Neural cell (in vitro differentiated cells): Measurements from ENCODE around the gene LRRC1. TPM values are rescaled to one million over a fixed set of nuclear protein-coding genes. Genes with fewer than 3 reads are reported as not detected.

Experiments
- H2AFZ ChIP-seq: fragments of 200-600, 300-800 bp; sonication (generic), shearing (Covaris generic); 2 replicates; pipeline ENCODE4 v1.6.0; 2014; ENCODE audit warnings: low read depth, mild to moderate bottlenecking, antibody characterized with exemption, low read length, moderate library complexity
- H3F3A ChIP-seq: fragments of 200-600 bp; shearing (Covaris generic); 2 replicates; pipeline ENCODE4 v1.6.1; 2016; ENCODE audit warnings: mild to moderate bottlenecking, moderate library complexity, mixed read lengths, antibody characterized with exemption, low read length; ENCODE audit not compliant: insufficient read depth, poor library complexity, severe bottlenecking
- H3K27ac ChIP-seq: fragments of 200-600, 300-800 bp; sonication (generic), shearing (Covaris generic); 2 replicates; pipeline ENCODE4 v1.5.1; 2014; ENCODE audit warnings: mild to moderate bottlenecking, low read length, moderate library complexity
- H3K27me3 ChIP-seq: fragments of 300-800, 200-600 bp; sonication (generic), shearing (Covaris generic); 2 replicates; pipeline ENCODE4 v1.6.0; 2014; ENCODE audit warnings: mild to moderate bottlenecking, low read depth, low read length, moderate library complexity; ENCODE audit not compliant: insufficient read depth
- H3K36me3 ChIP-seq: fragments of 300-800, 200-600 bp; sonication (generic), shearing (Covaris generic); 2 replicates; pipeline ENCODE4 v1.5.1; 2014; ENCODE audit warnings: mild to moderate bottlenecking, antibody characterized with exemption, low read length, moderate library complexity; ENCODE audit not compliant: insufficient read depth
- H3K4me2 ChIP-seq: fragments of 300-800, 200-600 bp; sonication (generic), shearing (Covaris generic); 2 replicates; pipeline ENCODE4 v1.6.0; 2014; ENCODE audit warnings: mild to moderate bottlenecking, low read length
- H3K4me3 ChIP-seq: fragments of 300-800, 200-600 bp; sonication (generic), shearing (Covaris generic); 2 replicates; pipeline ENCODE4 v1.5.1; 2014; ENCODE audit warnings: mild to moderate bottlenecking, low read length, moderate library complexity
- H3K79me2 ChIP-seq: fragments of 200-600 bp; shearing (Covaris generic); replicated peaks from 2 replicates; pipeline ENCODE4 v1.6.0; 2014; ENCODE audit warnings: mild to moderate bottlenecking, low read length, moderate library complexity; ENCODE audit not compliant: insufficient read depth
- H3K9ac ChIP-seq: fragments of 300-800, 200-600 bp; sonication (generic), shearing (Covaris generic); 2 replicates; pipeline ENCODE4 v1.6.1; 2016; ENCODE audit warnings: mild to moderate bottlenecking, low read length, mixed read lengths
- H3K9me2 ChIP-seq: fragments of 200-600 bp; shearing (Covaris generic); 2 replicates; pipeline ENCODE4 v1.6.1; 2016; ENCODE audit warnings: mild to moderate bottlenecking, low read length, mixed read lengths; ENCODE audit not compliant: insufficient read depth
- H3K9me3 ChIP-seq: fragments of 200-600, 300-800 bp; sonication (generic), shearing (Covaris generic); 2 replicates; pipeline ENCODE4 v1.6.1; 2016; ENCODE audit warnings: mild to moderate bottlenecking, mixed run types, low read length, moderate library complexity, mixed read lengths
- H4K20me1 ChIP-seq: fragments of 200-600 bp; shearing (Covaris generic); 2 replicates; pipeline ENCODE4 v1.6.1; 2016; ENCODE audit warnings: mild to moderate bottlenecking, mixed run types; ENCODE audit not compliant: insufficient read depth
- CTCF ChIP-seq: fragments of 450-650 bp; IDR thresholded peaks from 2 replicates; pipeline ENCODE4 v1.5.1; 2014; ENCODE audit warnings: antibody characterized with exemption, mild to moderate bottlenecking, moderate library complexity; ENCODE audit not compliant: poor library complexity, severe bottlenecking
- EP300 ChIP-seq: fragments of 450-650 bp; conservative IDR thresholded peaks from 2 replicates; pipeline ENCODE4 v1.6.1; 2014; ENCODE audit warnings: antibody characterized with exemption, mild to moderate bottlenecking, moderate library complexity; ENCODE audit not compliant: poor library complexity, severe bottlenecking
- EZH2 ChIP-seq: fragments of 200-600, 300-800 bp; shearing (Covaris generic), sonication (generic); IDR thresholded peaks from 2 replicates; pipeline ENCODE4 v1.6.1; 2014; ENCODE audit warnings: antibody characterized with exemption, low read length, borderline replicate concordance, mild to moderate bottlenecking; ENCODE audit not compliant: insufficient read depth, poor library complexity, severe bottlenecking
- MXI1 ChIP-seq: fragments of 450-650 bp; conservative IDR thresholded peaks from 2 replicates; pipeline ENCODE4 v1.6.1; 2014; ENCODE audit warnings: antibody characterized with exemption, mild to moderate bottlenecking; ENCODE audit not compliant: poor library complexity, severe bottlenecking
- POLR2AphosphoS5 ChIP-seq: IDR thresholded peaks from 2 replicates; pipeline ENCODE4 v1.6.1; 2012
- RAD21 ChIP-seq: fragments of 450-650 bp; conservative IDR thresholded peaks from 2 replicates; pipeline ENCODE4 v1.6.1; 2014; ENCODE audit warnings: antibody characterized with exemption, mild to moderate bottlenecking, moderate library complexity
- REST ChIP-seq: IDR thresholded peaks from 2 replicates; pipeline ENCODE4 v1.6.1; 2012; ENCODE audit warnings: borderline replicate concordance
- SMC3 ChIP-seq: fragments of 450-650 bp; conservative IDR thresholded peaks from 2 replicates; pipeline ENCODE4 v1.6.1; 2014; ENCODE audit warnings: antibody characterized with exemption, mild to moderate bottlenecking, moderate library complexity; ENCODE audit not compliant: poor library complexity
- TAF1 ChIP-seq: IDR thresholded peaks from 2 replicates; pipeline ENCODE4 v1.6.1; 2012; ENCODE audit warnings: low read depth
- polyA plus RNA-seq: library from polyadenylated mRNA; depleted of rRNA; stranded (reverse); fragments of >200 nt; gene quantifications from 2 replicates; pipeline ENCODE4 v1.2.3, GENCODE V29; 2014

Gene LRRC1
- polyA plus RNA-seq, 1 donor from 2014 or later: 21.2 TPM

- Histone ChIP-seq H2AFZ (peak overlapping the region; percentile 48), H3K9ac (peak overlapping the region; percentile 68), H3K27me3 (no peaks in the 10 kb centered on the region)
Observed at GRCh38 chr6:53795340-53795701, 516 bp downstream of the LRRC1 start.

GRCh38 chr6:53795702-53796450 is 1.1 kb downstream of the LRRC1 start:
- Histone ChIP-seq H2AFZ (no peak overlapping the region), H3K4me3 (peak overlapping the region; percentile 92)

More at GRCh38 chr6:53795340-53795701, 516 bp downstream of the LRRC1 start:
- Histone ChIP-seq H3K27ac (peak overlapping the region; percentile 25), H3K9me3 (no peaks in the 10 kb centered on the region), H3K36me3 (no peaks in the 10 kb centered on the region), H3K9me2 (no peaks in the 10 kb centered on the region), H3K79me2 (peaks cover 50% of the 10 kb centered on the region), H3K4me2 (peak overlapping the region; percentile 80), H3K4me3 (peak overlapping the region; percentile 92), H3F3A (no peaks in the 10 kb centered on the region), H4K20me1 (no peaks in the 10 kb centered on the region)
- TF ChIP-seq REST (no peak), MXI1 (no peak), RAD21 (no peak), TAF1 (no peak), CTCF (no peak), EP300 (no peak), EZH2 (no peak), POLR2AphosphoS5 (no peak), SMC3 (no peak)

More at GRCh38 chr6:53795702-53796450, 1.1 kb downstream of the LRRC1 start:
- H3K9me3 ChIP-seq: no peaks in the 10 kb centered on the region
- no peaks in the 10 kb centered on the region for H4K20me1 ChIP-seq
- no peaks in the 10 kb centered on the region for H3K27me3 ChIP-seq
- H3K4me2 ChIP-seq: peak overlapping the region; percentile 80
- H3K27ac ChIP-seq: no peak overlapping the region
- no peaks in the 10 kb centered on the region for H3K36me3 ChIP-seq
- no peak for TF ChIP-seq SMC3
- TF ChIP-seq EP300: peak; percentile 10
- H3K79me2 ChIP-seq: peaks cover 50% of the 10 kb centered on the region
- H3K9ac ChIP-seq: peak overlapping the region; percentile 68
- H3F3A ChIP-seq: no peaks in the 10 kb centered on the region
- no peaks in the 10 kb centered on the region for H3K9me2 ChIP-seq
